ACHN (cell line): ENCODE data around the gene MUSTN1.
A peak's percentile ranks its signal among the peaks of the same experiment; 100 is the strongest.

ENCODE experiments used
- DNase-seq: peaks from one replicate; pipeline ENCODE4 v3.0.0-alpha.2; 2015
- in situ Hi-C: cut with HindIII; loops from 2 replicates; pipeline ENCODE4 v1.10.0; 2017; ENCODE audit warnings: low sequenced_read_pairs, low pct_ligation_motif_present, low pct_unique_long_range_greater_than_20kb

MUSTN1 gene

DNA sequence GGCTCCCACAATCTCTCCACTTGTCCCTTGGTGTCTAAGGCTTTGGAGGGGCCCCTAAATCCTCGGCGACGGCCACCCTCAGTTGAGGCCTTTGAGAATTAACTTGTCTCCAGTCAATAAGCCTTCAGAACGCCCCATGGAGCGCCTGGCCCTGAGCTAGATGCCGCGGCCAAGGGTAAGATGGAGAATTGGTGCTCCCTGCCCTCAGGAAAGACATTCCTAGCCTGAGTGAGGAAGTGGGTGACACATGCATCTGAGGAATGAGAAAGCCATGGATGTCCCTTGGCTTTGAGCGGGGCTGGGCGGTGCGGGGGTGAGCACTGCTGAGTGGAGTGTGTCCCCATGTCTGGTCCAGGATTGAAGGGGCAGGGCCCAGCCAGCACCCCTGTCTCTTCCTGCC, 17.6 kb downstream of the MUSTN1 start:
- in situ Hi-C loops: no loop called here
- no peak for DNase-seq

- in situ Hi-C loops: no loop called here
- DNase-seq: no peak
These were observed 18.2 kb downstream of the MUSTN1 start for GRCh38 chr3:52816654-52817053.

DNA sequence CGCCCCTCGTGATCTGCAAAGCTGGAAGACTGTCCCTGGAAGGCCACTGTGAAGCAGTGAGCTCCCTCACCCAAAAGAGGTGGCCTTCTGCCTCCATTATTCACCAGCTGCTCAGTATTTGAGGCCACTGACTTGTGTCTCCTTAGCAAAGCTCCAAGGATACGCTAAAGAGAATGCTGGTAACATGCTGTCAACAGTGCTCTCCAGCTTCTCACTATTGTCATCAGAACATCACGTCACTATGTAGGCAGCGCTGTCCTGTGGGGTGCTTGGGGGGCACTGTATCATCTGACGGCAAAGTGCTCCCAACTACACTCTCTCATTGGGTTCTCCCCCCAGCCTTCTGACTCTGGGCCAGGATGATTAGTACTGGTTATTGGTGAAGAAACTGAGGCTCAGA, 18.6 kb downstream of the MUSTN1 start:
- in situ Hi-C loops: no loop called here

GRCh38 chr3:52813810-52814209, 21.0 kb downstream of the MUSTN1 start:
- in situ Hi-C loops: no loop called here
- no peak for DNase-seq

More for the DNA sequence above, 18.6 kb downstream of the MUSTN1 start:
- DNase-seq: no peak

DNA sequence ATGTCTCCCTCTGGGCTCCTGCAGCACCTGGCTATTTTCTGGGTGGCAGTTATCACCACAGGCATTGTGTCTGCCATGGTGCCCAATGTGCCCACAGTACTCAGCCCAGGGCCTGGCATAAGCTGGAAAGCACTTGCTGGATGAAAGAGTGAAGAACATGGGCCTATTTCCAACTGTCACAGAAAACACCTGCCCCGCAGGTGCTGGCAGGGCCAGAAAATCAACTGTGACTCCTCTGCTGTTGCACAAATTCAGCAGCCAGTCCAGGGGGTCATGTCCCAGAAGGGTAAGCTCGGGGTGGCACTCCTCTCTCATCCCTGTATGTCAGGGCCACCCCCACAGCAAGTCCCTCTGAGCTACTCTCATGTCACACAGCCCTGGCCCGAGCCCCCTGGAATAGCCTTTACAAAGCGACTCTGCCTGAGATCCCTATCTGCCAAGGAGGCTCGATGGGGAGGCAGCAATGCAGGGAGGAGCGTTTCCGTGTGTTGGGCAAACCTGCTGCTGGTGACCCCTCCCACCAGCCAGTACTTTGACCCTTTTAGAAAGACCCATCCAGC, 23.3 kb downstream of the MUSTN1 start:
- no peak for DNase-seq
- in situ Hi-C loops: no loop called here

- in situ Hi-C loops: no loop called here
- DNase-seq: no peak
These were observed 23.9 kb downstream of the MUSTN1 start for GRCh38 chr3:52810923-52811322.

GRCh38 chr3:52809662-52810377, 25.0 kb downstream of the MUSTN1 start:
- no peak for DNase-seq
- in situ Hi-C loops: no loop called here

DNA sequence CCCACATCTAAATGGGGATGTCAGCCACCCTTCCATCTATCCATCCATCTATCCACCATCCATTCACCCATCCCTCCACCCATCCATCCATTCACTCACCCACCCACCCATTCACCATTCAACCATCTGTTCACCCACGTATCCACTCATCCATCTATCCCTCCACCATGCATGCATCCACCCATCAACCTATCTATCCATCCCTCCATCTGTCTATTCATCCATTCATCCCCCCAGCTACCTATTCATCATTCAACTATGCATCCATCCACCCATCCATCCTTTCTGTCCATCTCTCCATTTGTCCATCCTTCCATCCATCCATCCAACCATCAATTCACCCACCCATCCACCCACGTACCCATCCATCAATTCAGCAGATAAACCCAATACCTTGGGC, 25.7 kb downstream of the MUSTN1 start:
- in situ Hi-C loops: no loop called here
- no peak for DNase-seq

- no peak for DNase-seq
- in situ Hi-C loops: no loop called here
These were observed 29.4 kb downstream of the MUSTN1 start for GRCh38 chr3:52805270-52806039.

GRCh38 chr3:52801839-52802238, 33.0 kb downstream of the MUSTN1 start:
- DNase-seq: no peak
- in situ Hi-C loops: no loop called here

DNA sequence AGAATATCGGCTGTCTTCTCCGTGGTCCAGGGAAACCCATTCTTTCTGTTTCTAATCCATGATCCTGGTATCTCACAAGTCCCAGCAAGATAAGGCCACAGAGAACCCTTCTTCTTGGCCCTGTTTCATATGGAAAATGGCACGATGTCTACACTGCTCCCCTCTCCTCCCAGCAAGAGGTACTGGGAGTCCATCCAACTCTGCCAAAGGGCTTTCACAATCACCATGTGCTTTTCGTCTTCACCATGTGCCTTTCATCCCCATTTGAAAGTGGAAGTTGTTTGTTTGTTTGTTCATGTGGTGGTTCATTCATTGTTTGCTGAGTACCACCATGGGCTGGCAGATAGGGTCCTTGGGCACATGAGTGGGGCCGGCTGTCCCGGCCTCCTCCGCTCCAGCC, 34.7 kb downstream of the MUSTN1 start:
- no peak for DNase-seq
- in situ Hi-C loops: no loop called here

- in situ Hi-C loops: no loop called here
- peak; percentile 24 for DNase-seq
These were observed 35.8 kb downstream of the MUSTN1 start for GRCh38 chr3:52798978-52799476.

GRCh38 chr3:52798376-52798977, 36.3 kb downstream of the MUSTN1 start:
- DNase-seq: no peak
- in situ Hi-C loops: no loop called here

GRCh38 chr3:52796411-52796810, 38.4 kb downstream of the MUSTN1 start:
- no peak for DNase-seq
- in situ Hi-C loops: no loop called here

- in situ Hi-C loops: no loop called here
- no peak for DNase-seq
These were observed 39.4 kb downstream of the MUSTN1 start for GRCh38 chr3:52795298-52795900.

DNA sequence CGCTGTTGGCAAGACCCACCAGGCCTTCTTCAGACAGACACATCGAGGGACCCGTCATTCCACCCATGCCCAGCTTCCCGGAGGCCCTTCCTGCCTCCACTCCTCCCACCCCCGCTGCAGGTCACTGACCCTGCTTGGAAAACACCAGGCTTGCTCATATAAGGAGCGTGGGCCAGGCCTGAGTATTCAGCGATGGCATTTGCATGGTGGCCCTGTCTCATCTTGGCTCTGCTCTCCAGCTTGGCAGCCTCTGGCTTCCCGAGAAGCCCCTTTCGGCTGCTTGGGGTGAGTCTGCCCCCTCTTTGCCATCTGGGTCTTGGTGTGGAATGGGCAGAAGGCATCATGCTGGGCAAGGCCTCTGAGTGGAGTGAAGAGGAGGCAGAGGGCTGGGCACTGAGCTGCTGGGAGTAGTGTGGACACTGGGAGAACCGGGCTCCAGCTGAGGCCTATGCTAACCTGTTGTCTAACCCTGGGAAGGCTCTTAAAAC, 40.2 kb downstream of the MUSTN1 start, which contains the start of gene ITIH3:
Gene ITIH3, plus strand, starts transcription at position 185 of the 488 bp plus-strand sequence. Its CDS starts 8 bp downstream, at position 193.
- no peak for DNase-seq
- in situ Hi-C loops: no loop called here

DNA sequence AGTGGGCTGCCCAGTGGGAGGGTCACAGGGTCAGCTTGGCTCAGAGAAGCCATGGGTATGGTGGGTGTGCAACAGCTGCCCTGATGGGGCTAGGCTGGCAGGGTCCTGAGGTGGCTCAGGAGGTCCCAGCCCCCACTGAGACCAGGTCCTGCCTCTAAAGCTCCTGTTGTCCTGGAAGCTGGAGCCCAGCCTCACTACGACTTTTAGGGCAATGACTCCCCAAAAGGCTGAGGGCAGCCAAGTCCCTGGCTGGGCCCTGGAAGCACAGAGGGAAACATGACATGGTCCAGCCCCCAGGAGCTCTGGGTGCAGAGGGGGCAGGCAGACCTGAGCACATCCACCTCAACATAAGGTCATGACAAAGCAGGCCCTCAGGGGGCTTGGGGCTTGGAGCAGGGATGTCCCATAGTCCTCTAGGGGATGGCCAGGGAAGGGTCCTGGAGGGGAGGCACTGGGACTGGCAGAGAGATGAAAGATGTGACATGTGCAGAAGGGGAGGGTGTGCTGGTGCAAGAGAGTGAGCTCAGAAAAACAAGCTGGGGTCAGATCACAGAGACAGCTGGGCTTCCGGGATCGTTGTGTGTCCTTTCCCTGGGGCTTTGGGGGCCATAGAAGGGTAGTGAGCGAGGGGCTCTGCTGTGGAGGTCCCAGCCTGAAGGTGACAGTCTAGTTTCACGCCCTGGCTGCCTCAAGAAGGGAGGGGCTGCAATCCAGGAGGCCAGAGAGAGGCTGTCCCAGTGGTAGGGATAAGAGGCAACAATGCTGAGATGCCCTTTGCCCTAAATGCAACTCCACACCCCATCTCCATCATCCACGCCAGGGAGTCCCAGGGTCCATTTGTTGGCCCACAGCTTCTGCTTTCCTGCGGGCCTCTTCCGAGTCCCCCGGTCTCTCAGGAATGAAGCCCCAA, 40.9 kb downstream of the MUSTN1 start:
- in situ Hi-C loops: no loop called here

More for the DNA sequence above, 40.9 kb downstream of the MUSTN1 start:
- DNase-seq: no peak
